Skin of body (tissue), 2 donors: ENCODE results near the gene FAM111A. TPM values are rescaled to one million over a fixed set of nuclear protein-coding genes. Genes with fewer than 3 reads are reported as not detected.
"Not testable (repeated sequence)": the region's sequence is repeated elsewhere in the genome, so short reads cannot be mapped to it uniquely, and the experiment has no call there.

Source experiments
- DNase-seq: peaks from one replicate; lab custom pipeline; 2025; lab: John Stamatoyannopoulos, UW
- total RNA-seq: library from RNA; depleted of rRNA; stranded (reverse); fragments of >200 nt; gene quantifications from one replicate; pipeline ENCODE4 v1.2.3, GENCODE V29; 2014

Gene FAM111A, protein sequence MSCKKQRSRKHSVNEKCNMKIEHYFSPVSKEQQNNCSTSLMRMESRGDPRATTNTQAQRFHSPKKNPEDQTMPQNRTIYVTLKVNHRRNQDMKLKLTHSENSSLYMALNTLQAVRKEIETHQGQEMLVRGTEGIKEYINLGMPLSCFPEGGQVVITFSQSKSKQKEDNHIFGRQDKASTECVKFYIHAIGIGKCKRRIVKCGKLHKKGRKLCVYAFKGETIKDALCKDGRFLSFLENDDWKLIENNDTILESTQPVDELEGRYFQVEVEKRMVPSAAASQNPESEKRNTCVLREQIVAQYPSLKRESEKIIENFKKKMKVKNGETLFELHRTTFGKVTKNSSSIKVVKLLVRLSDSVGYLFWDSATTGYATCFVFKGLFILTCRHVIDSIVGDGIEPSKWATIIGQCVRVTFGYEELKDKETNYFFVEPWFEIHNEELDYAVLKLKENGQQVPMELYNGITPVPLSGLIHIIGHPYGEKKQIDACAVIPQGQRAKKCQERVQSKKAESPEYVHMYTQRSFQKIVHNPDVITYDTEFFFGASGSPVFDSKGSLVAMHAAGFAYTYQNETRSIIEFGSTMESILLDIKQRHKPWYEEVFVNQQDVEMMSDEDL
- total RNA-seq = 46.8 TPM

DNA sequence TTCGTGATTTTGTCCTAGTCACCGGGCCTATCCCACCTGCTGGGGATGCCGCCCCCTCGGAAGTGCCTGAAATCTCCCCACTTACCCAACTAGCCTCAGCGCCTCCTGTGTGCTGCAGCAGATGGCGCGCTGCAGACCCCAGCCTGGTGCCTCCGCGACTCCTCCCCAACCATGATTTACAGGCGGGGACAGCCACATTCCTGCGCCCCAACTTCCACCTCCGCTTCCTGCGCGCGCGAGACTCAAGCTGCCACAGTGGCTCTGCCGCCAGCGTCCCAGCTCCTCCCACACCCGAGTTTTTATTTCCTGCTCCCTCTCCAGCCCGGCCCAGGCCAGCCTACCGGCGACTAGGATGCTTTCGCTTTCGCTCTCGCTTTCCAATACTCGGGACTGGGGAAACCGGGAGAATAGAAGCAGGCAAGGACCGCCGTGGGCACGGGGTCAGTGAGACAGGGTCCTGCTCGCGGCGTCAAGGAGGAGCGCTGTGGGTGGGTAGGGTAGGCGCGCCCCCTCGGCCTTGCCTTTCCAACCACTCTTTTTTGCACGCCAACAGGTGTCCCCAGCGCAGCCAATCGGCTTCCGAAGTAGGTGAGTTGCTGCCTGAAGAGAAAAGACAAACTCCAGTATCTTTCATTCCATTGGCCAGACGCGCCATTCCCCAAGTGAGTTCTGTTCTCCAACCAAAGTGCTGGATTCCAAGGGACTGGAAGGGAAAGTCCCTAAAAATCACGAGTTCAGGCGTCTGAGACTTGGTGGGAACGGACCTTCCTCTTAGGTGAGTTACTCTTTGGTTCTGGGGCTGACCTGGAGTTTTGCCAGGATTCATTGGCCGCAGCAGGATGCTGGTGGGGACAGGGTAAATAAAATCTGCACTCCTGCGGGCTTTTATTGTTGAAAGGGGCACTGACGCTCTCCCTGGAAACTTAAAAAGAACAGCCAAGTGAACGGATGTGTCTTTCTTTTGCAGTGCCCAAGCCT lies at the start of gene FAM111A:
Gene FAM111A, plus strand, starts transcription at position 327 of the 978 bp plus-strand sequence. CDS start 6,017 bp downstream, outside the sequence.
- DNase-seq = peak; percentile 83

DNA sequence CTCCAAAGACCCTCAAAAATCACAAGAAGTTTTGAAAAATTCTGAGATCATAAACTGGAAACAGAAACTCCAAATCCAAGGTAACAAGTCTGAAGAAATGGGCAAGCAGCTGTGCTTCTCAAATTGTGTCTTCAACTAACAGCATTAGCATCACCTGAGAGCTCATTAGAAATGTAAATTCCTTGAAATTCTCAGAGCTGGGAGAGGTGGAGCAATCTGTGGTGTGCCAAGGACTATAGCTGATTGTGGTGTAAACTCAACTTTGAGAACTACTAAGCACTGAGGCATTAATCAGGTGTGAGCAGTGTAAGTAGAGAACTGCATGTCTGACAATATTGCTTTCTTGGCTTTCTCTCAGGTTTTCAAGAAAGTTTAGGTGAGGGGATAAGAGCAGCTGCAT lies 49.1 kb upstream of the FAM111A start:
- not testable (repeated sequence) for DNase-seq

DNA sequence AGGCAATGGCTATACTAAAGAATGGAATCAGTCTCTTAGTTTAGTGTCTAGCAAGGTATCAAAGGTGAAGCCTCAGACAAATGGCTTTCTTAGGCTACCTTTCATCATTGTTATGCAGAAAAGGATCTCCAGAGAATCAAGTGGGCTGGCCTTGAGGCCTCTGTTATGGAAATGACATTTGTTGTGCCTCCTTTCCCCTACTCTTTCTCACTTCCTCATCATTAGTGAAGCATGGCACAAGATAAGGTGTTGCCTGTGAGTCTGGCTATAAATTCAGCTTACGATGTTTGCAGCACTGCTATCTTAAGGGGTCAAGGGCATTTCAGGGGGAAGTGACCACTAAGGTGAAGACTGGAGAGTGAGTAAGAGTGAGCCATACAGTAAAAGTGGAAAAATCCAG lies 47.4 kb upstream of the FAM111A start:
- DNase-seq = not testable (repeated sequence)

DNA sequence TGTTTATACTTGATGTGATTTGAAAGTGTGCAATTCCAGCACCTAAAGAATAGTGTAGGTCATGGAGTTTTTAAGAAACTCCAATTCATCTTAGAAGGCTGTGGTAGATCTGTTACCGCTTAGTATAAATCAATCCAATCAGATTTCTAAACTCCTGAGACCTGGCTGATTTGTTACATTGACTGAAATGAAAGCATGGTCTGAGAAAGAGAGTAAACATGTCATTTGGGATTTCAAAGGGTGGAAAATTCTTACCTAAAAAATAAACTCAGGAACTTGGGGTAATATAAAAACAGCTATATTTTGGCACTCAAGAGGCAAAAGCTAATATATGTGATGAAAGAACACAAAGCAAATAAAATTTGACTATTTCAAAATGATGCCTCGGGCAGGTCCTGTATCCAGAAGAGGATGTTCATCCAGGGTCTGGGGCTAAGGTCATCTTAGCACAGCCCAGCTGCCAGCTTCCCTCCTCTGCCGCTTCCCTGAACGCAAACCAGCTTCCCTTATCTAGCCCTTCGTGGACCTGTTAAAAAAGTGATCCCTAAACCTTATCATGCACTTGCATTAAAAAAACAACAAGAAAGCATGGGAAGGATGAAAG lies 46.6 kb upstream of the FAM111A start:
- not testable (repeated sequence) for DNase-seq

DNA sequence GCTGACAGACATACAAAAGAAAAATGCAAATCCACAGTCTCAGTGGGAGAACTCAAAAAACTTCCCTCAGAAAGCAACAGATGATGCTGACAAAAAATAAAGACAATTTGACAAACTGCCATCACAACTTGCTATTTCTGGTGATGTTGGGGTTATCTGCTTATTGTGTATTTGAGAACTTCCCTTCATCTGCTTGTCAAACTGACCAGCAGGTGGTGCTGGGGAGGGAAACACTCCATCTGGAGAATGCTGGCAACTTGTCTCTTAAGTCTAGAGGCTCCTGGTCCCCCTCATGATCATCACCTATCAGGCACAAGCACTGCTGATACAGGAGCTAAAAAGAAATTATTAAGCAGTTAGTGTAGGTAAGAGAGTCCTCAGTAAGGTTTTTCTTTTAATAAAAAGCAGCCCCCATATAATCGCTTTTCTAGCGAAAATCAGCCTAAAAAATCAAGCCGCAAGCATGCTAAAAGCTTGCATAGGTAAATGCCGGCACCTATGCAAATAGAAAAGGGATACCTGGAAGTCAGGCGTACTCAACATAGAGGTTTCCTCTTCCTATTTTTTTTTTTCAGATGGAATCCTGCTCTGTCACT lies 45.4 kb upstream of the FAM111A start:
- DNase-seq = peak; percentile 11

DNA sequence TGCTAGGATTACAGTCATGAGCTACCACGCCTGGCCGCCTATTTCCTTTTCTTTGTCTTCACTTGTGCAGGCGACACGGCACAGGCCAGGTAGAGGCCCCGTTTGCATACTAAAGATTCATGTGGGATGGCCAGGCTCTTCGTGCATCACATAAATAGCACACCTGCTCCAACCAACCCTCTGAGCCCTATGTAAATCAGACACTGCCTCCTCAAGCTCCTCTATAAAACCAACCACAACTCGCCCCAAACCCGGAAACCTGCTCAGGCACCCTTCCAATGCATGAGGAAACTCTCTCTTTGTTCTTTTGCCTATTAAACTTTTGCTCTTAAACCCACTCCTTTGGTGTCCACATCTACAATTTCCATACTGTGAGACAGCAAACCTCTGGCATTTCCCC lies 44.7 kb upstream of the FAM111A start:
- DNase-seq = not testable (repeated sequence)

DNA sequence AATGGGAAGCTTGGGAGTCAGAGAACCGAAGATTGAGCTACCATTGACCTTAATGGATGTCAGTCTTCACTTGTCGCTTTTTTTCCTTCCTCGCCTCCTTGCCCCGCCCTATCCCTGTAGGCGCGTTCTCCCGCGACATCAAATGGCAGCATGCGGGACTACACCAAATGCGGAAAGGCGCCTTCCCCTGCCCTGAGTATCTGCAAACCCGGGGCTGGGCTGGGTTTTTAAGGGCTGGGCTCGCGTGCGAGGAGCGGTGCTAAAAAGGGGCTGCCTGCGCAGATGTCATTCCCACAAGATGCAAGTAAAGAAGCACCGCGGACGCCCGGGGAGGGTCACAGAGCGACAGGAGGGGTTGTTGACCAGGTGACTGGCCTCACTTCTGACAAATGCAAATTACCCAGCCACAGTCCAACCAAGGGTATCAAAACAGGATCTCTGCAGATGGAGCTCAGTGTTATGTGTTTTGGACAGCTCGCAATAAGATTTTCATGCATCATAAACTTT lies 40.3 kb upstream of the FAM111A start:
- peak; percentile 9 for DNase-seq

DNA sequence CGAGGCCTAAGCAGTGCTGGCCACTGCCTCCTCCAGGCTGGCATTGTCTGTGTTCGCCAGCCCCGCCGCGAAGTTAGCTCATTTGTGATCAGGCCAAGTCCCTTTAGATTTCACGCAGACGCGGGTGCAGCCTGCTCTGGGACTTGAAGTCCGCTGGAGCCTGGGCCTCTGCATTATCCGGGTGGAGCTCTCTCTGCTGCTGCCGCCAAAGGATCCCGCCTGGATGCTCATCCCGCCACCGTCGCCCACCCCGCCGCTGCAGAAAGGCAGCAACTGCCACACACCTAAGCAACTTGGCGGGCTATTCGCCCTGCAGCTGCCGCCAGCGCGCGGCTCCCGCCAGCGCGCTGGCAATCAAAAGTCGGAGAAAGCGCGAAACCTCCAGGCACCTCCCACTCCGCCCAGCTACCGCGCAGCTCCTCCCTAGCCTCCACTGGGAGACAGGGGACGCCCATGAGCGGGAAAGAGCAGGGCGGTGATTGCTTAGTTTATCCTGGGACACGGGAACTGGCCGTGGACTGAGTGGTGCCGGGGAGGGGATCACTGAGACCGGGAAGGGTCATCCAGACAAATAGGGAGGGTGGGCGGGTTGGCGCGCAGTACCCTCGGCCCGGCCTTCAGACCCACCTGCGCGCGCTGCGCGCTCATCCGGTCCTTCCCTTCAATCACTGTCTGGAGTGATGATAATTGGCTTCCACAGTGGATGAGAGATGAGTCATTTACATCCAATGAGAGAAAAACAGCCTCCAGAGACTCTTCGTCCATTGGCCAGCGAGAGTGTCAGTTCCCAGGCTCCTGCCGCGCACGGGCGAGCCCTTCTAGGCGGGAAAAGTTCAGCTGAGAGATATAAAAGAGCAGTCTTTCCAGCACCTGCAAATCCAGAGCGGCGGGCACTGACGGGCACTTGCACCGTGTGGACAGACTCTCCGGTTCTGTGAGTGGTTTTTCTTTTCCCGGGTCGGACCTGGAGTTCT lies 36.0 kb upstream of the FAM111A start, which contains the start of gene FAM111B:
Gene FAM111B, plus strand, starts transcription at position 875 of the 974 bp plus-strand sequence. CDS start 2,389 bp downstream, outside the sequence.
- DNase-seq = peak; percentile 87

DNA sequence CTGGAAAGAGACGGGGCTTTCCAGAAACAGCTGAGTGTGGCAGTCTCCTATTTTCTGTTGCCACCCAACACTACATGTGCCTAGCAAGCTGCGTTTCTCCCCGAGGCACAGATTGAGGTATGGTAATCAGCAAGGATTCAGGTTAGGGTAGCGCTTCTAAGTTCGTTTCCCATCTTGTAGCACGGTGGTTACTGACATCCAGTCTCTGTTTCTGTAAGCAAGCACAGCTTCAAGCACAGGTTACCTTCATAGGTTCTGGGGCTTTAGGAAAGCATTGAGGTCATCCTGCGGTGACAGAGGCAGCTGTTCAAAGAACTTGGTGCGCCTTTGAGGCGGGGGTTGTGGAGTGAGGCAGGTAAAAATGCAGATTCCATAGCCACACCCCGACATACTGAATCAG lies 34.9 kb upstream of the FAM111A start:
- not testable (repeated sequence) for DNase-seq

DNA sequence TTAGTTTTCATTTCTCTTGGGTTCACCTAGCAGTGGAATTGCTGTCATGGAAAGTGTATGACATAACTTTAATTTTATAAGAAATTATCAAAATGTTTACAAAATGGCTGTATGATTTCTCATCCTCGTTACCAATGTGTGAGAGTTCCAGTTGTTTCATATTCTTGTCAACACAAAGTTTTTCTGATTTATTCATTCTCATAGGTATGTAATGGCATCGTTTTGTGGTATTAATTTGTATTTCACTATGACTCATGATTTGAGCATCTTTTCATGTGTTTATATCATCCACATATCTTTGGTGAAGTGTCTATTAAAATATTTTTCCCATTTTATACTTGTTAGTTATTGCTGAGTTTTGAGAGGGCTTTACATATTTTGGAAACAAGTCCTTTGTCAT lies 30.2 kb upstream of the FAM111A start:
- DNase-seq = no peak

DNA sequence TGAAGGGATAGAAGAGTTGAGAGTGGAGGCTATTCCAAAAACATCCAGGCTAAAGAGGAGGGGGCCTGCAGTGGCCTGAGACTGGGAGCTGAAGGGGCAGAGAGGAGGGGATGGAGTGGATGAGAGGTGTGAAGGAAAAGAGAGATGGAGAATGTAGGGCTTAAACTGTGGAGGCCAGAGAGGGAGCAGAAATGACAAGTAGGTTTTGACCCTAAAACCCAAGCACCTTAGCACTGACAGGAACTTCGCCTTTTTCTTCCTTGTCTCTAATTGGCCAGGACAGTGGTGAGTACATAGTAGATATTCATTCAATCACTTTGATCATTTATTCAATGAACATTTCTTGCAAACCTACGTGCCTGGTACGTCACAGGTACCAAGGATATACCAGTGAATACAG lies 28.3 kb upstream of the FAM111A start:
- no peak for DNase-seq

DNA sequence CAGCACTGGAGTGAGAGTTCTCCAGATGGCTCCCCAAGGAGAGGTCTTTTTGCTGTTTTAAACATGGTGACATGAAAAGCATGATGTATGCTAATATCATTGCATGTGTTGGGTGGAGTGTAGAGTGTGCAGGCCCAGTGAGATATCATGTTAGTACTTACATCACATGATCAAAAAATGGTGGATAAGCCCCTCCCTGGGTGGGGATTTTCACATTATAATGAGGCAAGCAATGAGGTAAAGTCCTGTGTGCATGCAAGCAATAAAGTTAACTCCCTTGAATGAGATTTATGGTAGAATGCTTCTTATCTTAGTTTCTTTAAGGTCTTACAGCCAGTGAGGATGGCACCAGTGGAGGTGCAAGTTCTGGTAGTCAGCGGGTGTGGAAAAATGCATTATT lies 27.1 kb upstream of the FAM111A start:
- DNase-seq = no peak

DNA sequence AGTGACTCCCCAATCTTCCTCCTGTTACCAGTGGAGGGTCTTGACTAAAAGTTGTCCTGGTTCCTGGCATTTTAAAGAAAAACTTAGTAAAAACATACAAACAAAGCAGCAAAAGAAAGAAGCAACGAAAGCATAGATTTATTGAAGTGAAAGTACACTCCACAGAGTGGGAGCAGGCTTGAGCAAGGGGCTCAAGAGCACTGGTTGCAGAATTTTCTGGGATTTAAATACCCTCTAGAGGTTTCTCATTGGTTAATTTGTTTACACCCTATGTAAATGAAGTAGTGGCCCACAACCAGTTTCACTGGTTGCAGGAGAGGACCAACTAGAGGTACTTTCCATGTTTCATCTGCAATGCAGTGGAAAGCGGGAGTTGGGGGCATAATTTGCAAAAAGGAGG lies 24.9 kb upstream of the FAM111A start:
- no peak for DNase-seq

DNA sequence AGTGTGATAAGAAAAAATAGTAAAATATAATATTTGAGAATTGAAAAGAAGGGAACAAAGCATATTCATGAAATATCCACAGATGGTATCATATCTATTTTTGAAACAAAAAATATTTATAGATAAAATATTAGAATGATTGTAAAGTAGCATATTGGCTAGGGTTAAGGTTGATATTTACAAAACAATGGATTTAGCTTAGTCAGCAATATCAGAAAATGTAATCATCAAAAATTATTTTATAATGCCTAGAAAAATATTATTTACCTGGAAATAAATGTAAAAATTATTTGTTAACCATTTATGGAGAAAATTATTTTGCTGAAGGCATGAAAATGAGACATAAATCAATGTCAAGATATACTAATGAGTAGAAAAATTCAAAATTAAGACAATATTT lies 22.8 kb upstream of the FAM111A start:
- no peak for DNase-seq

DNA sequence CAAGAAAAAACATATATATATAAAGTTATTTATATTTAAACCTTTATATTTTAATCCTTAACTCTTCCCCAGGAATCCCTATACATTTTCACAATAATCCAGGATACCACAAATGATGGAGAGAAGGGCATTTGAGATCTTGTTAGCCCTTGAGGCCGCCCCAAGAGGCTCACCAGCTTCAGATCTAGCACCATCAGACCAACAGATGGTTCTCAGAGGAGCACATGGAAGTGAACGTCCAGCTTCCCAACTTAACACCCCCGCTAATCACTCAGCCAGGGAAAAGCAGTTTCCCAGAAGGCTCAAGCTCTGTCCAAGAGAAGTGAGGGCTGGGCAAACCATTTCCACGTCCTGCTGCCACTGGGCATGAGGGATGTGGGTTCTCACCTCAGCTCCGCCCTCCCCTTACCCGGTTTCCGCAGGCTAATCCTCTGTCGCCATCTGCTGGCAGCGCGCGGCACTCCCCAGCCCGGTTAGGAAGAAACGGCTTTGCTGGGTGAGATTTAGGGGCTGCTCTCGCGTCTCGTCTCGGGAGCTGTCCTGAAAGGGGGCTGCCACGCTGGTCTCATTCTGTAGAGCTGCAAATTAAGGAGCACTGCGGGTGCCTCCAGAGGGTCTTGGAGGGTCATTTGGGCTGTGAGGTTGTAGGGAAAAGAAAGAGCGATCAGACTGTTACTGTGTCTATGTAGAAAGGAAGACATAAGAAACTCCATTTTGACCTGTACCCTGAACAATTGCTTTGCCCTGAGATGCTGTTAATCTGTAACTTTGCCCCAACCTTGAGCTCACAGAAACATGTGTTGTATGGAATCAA lies 6.8 kb upstream of the FAM111A start:
- peak; percentile 26 for DNase-seq

DNA sequence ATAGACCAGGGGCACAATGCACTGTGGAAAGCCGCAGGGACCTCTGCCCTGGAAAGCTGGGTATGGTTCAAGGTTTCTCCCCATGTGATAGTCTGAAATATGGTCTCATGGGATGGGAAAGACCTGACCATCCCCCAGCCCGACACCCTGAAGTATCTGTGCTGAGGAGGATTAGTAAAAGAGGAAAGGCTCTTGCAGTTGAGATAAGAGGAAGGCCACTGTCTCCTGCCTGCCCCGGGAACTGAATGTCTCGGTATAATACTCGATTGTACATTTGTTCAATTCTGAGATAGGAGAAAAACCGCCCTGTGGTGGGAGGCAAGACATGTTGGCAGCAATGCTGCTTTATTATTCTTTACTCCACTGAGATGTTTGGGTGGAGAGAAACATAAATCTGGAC lies 6.1 kb upstream of the FAM111A start:
- not testable (repeated sequence) for DNase-seq

DNA sequence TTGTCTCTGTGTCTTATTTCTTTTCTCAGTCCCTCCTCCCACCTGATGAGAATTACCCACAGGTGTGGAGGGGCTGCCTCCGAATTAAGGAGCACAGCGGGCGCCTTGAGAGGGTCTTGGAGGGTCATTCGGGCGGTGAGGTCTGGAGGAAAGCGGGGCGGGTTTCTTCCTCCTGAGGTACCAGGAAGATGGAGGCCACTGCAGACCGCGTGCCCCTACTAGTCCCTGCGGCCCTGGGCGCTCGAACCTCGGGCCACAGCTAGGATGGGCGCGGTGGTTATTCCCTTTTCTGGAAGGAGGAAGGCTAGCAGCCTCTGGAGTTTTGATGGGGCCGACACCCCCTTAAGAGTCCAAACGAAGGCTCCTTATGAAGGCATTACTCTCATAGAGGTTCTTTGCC lies 5.5 kb upstream of the FAM111A start:
- no peak for DNase-seq

DNA sequence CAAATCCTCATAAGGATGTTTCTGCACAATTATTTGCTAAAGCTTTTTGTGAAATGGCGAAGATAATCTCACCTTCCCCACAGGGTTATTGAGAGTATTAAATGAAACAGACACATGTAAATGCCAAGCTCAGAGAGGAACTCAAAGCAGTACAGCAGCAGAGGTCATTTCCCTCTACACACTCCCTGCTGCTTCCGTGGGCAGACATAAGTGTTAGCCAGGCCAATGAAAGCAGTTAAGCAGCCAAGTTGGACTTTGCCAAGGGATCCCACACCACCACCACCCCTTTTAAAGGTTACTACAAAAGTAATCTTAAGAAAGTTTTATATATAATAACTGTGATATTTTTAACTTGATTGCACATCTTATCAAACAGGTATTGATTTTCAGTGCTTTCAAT lies 4.0 kb upstream of the FAM111A start:
- DNase-seq = no peak
